ENCODE measurements around the gene PKHD1.
A peak's percentile ranks its signal among the peaks of the same experiment; 100 is the strongest.
"Not testable (repeated sequence)": the region's sequence is repeated elsewhere in the genome, so short reads cannot be mapped to it uniquely, and the experiment has no call there.

PKHD1 gene

GRCh38 chr6:51983564-51983963 lies 103.8 kb downstream of the PKHD1 start:
- DNase-seq: no peak

GRCh38 chr6:51982695-51983094 lies 104.7 kb downstream of the PKHD1 start:
- not testable (repeated sequence) for DNase-seq

- DNase-seq: no peak
Observed at GRCh38 chr6:51976374-51976773, 111.0 kb downstream of the PKHD1 start.

GRCh38 chr6:51972659-51973058 lies 114.8 kb downstream of the PKHD1 start:
- DNase-seq: no peak

- no peak for DNase-seq
Observed at GRCh38 chr6:51968265-51968664, 119.1 kb downstream of the PKHD1 start.

- no peak for DNase-seq
Observed at GRCh38 chr6:51965222-51965801, 122.1 kb downstream of the PKHD1 start.

- no peak for DNase-seq
Observed at GRCh38 chr6:51963980-51964379, 123.4 kb downstream of the PKHD1 start.

- DNase-seq: no peak
Observed at GRCh38 chr6:51962354-51962753, 125.1 kb downstream of the PKHD1 start.

GRCh38 chr6:51960419-51960818 lies 127.0 kb downstream of the PKHD1 start:
- DNase-seq: no peak

GRCh38 chr6:51959744-51960383 lies 127.5 kb downstream of the PKHD1 start:
- peak; percentile 58 to 65 for DNase-seq

GRCh38 chr6:51954681-51955080 lies 132.7 kb downstream of the PKHD1 start:
- no peak for DNase-seq

- DNase-seq: no peak
Observed at GRCh38 chr6:51953246-51953645, 134.2 kb downstream of the PKHD1 start.

- no peak for DNase-seq
Observed at GRCh38 chr6:51951924-51952323, 135.5 kb downstream of the PKHD1 start.

- no peak for DNase-seq
Observed at GRCh38 chr6:51949526-51949925, 137.9 kb downstream of the PKHD1 start.

- not testable (repeated sequence) for DNase-seq
Observed at GRCh38 chr6:51939695-51940094, 147.7 kb downstream of the PKHD1 start.

GRCh38 chr6:51936531-51937290 lies 150.7 kb downstream of the PKHD1 start:
- no peak for DNase-seq

GRCh38 chr6:51934098-51934497 lies 153.3 kb downstream of the PKHD1 start:
- DNase-seq: no peak

GRCh38 chr6:51932956-51933355 lies 154.5 kb downstream of the PKHD1 start:
- no peak for DNase-seq

GRCh38 chr6:51930602-51931001 lies 156.8 kb downstream of the PKHD1 start:
- no peak for DNase-seq

GRCh38 chr6:51929934-51930574 lies 157.4 kb downstream of the PKHD1 start:
- no peak for DNase-seq

GRCh38 chr6:51928320-51928719 lies 159.1 kb downstream of the PKHD1 start:
- DNase-seq: no peak

- no peak for DNase-seq
Observed at GRCh38 chr6:51927450-51927849, 160.0 kb downstream of the PKHD1 start.

GRCh38 chr6:51926125-51926524 lies 161.3 kb downstream of the PKHD1 start:
- DNase-seq: no peak

GRCh38 chr6:51922479-51922878 lies 164.9 kb downstream of the PKHD1 start:
- not testable (repeated sequence) for DNase-seq
